ENCODE results near the gene EVI5. TPM values are rescaled to one million over a fixed set of nuclear protein-coding genes. Genes with fewer than 3 reads are reported as not detected.

The EVI5 gene
- total RNA-seq, 1 experiment from 2014 or later: 11.4 TPM

DNA sequence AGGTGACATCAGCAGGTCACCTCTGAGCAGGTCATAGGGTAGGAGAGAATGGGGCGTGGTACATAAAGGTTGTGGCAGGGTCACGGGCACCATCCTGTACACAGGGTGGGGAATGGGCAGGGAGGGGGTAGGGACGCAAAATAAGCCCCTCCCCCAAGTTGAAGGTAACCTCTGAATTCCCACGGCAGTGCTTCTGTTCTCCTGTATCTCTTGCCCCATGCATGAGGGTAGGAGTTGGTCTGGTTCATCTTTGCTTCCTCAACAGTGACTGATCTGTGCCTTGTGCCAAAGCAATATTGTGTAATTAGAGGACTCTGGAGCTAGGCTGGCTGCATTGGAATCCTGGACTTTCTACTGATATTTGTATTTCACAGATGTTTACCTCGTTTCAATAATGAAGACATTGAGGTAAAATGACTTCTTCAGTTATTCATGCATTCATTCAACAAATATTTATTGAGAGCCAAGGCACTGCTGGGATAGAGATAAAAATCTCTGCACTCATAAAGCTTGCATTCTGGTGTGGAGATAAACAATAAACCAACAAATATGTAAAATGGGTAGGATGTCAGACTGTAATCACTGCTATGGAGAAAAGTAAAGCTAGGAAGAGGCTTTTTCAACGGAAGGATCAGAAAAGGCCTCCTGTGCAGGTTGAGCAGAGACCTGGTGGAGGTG is 279.8 kb downstream of the EVI5 start:
- Mint-ChIP-seq H3K27me3 (ENCODE audit: low read depth) (0 out of 2 replicates have a peak, but pooled peaks cover 2% of the 10 kb centered on the region), H3K4me3 (no peak overlapping the region), H3K4me1 (no peaks in the 10 kb centered on the region), H3K36me3 (no peaks in the 10 kb centered on the region), H3K27ac (no peak overlapping the region), H3K9me3 (peaks cover 8% of the 10 kb centered on the region)
- ChIA-PET CTCF (no interaction called here), POLR2A (no interaction called here)
- TF ChIP-seq, protein P1, sequence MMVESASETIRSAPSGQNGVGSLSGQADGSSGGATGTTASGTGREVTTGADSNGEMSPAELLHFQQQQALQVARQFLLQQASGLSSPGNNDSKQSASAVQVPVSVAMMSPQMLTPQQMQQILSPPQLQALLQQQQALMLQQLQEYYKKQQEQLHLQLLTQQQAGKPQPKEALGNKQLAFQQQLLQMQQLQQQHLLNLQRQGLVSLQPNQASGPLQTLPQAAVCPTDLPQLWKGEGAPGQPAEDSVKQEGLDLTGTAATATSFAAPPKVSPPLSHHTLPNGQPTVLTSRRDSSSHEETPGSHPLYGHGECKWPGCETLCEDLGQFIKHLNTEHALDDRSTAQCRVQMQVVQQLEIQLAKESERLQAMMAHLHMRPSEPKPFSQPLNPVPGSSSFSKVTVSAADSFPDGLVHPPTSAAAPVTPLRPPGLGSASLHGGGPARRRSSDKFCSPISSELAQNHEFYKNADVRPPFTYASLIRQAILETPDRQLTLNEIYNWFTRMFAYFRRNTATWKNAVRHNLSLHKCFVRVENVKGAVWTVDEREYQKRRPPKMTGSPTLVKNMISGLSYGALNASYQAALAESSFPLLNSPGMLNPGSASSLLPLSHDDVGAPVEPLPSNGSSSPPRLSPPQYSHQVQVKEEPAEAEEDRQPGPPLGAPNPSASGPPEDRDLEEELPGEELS (CRISPR knock-in tag; IDR thresholded peaks at IDR 0.05): no peak
- TF ChIP-seq GABPB1 (CRISPR knock-in tag; IDR thresholded peaks at IDR 0.05): 0 out of 2 replicates have a peak, but pooled peaks have one; percentile 11
- ATAC-seq: no peak
- DNase-seq (ENCODE audit: low spot score): no peak

DNA sequence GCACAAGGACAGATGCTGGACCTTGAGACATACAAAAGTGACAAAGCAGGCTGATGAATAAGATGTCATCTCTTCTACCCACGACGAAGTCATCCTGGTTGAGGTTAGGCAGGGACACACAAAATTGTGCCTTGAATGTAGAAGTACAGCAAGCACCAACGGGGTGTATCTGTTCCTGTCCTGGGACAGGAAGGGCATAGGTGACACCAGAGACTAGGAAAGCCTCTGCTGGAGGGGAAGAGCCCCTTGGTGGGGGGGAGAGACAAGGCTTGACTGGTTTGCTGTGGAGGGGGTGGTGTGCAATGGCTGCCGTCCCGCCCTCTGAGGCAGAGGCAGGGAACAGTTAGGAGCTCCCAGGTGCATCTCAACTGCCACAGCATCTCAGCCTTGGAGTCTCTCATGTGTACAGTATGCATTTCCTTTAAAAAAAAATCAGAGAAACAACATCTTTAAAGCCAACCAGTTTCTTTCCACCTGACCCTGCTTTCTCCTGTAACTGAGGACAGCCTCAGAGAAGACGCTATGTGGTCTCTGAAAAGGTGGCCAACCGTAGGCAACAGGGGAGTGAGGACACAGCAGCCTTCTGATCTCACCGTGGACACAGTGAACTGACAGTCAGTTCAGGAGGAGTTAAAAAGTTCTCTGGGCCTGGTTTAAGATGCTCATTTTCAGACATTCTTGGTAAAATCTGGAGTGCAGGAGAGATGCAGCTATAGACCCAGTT is 280.5 kb downstream of the EVI5 start:
- no peak for TF ChIP-seq SOX15 (CRISPR knock-in tag; IDR thresholded peaks at IDR 0.05)
- no peak for TF ChIP-seq PRRX2 (CRISPR knock-in tag; IDR thresholded peaks at IDR 0.05)
- no peak for TF ChIP-seq ZNF396 (CRISPR knock-in tag; IDR thresholded peaks at IDR 0.05; ENCODE audit: borderline replicate concordance)
- no peak for TF ChIP-seq NR3C1 (CRISPR knock-in tag; conservative IDR thresholded peaks at IDR 0.05; ENCODE audit: low read depth)
- TF ChIP-seq, protein P2, sequence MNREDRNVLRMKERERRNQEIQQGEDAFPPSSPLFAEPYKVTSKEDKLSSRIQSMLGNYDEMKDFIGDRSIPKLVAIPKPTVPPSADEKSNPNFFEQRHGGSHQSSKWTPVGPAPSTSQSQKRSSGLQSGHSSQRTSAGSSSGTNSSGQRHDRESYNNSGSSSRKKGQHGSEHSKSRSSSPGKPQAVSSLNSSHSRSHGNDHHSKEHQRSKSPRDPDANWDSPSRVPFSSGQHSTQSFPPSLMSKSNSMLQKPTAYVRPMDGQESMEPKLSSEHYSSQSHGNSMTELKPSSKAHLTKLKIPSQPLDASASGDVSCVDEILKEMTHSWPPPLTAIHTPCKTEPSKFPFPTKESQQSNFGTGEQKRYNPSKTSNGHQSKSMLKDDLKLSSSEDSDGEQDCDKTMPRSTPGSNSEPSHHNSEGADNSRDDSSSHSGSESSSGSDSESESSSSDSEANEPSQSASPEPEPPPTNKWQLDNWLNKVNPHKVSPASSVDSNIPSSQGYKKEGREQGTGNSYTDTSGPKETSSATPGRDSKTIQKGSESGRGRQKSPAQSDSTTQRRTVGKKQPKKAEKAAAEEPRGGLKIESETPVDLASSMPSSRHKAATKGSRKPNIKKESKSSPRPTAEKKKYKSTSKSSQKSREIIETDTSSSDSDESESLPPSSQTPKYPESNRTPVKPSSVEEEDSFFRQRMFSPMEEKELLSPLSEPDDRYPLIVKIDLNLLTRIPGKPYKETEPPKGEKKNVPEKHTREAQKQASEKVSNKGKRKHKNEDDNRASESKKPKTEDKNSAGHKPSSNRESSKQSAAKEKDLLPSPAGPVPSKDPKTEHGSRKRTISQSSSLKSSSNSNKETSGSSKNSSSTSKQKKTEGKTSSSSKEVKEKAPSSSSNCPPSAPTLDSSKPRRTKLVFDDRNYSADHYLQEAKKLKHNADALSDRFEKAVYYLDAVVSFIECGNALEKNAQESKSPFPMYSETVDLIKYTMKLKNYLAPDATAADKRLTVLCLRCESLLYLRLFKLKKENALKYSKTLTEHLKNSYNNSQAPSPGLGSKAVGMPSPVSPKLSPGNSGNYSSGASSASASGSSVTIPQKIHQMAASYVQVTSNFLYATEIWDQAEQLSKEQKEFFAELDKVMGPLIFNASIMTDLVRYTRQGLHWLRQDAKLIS (CRISPR knock-in tag; IDR thresholded peaks at IDR 0.05; ENCODE audit: borderline replicate concordance): no peak
- TF ChIP-seq, protein P3, sequence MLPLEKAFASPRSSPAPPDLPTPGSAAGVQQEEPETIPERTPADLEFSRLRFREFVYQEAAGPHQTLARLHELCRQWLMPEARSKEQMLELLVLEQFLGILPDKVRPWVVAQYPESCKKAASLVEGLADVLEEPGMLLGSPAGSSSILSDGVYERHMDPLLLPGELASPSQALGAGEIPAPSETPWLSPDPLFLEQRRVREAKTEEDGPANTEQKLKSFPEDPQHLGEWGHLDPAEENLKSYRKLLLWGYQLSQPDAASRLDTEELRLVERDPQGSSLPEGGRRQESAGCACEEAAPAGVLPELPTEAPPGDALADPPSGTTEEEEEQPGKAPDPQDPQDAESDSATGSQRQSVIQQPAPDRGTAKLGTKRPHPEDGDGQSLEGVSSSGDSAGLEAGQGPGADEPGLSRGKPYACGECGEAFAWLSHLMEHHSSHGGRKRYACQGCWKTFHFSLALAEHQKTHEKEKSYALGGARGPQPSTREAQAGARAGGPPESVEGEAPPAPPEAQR (CRISPR knock-in tag; IDR thresholded peaks at IDR 0.05): no peak
- TF ChIP-seq, protein P4, sequence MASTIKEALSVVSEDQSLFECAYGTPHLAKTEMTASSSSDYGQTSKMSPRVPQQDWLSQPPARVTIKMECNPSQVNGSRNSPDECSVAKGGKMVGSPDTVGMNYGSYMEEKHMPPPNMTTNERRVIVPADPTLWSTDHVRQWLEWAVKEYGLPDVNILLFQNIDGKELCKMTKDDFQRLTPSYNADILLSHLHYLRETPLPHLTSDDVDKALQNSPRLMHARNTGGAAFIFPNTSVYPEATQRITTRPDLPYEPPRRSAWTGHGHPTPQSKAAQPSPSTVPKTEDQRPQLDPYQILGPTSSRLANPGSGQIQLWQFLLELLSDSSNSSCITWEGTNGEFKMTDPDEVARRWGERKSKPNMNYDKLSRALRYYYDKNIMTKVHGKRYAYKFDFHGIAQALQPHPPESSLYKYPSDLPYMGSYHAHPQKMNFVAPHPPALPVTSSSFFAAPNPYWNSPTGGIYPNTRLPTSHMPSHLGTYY (CRISPR knock-in tag; IDR thresholded peaks at IDR 0.05): no peak
- TF ChIP-seq, protein P5, sequence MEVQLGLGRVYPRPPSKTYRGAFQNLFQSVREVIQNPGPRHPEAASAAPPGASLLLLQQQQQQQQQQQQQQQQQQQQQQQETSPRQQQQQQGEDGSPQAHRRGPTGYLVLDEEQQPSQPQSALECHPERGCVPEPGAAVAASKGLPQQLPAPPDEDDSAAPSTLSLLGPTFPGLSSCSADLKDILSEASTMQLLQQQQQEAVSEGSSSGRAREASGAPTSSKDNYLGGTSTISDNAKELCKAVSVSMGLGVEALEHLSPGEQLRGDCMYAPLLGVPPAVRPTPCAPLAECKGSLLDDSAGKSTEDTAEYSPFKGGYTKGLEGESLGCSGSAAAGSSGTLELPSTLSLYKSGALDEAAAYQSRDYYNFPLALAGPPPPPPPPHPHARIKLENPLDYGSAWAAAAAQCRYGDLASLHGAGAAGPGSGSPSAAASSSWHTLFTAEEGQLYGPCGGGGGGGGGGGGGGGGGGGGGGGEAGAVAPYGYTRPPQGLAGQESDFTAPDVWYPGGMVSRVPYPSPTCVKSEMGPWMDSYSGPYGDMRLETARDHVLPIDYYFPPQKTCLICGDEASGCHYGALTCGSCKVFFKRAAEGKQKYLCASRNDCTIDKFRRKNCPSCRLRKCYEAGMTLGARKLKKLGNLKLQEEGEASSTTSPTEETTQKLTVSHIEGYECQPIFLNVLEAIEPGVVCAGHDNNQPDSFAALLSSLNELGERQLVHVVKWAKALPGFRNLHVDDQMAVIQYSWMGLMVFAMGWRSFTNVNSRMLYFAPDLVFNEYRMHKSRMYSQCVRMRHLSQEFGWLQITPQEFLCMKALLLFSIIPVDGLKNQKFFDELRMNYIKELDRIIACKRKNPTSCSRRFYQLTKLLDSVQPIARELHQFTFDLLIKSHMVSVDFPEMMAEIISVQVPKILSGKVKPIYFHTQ (CRISPR knock-in tag; IDR thresholded peaks at IDR 0.05): no peak
- no peak for TF ChIP-seq RORB (CRISPR knock-in tag; IDR thresholded peaks at IDR 0.05)
- no peak for TF ChIP-seq ZNF219 (CRISPR knock-in tag; IDR thresholded peaks at IDR 0.05; ENCODE audit: borderline replicate concordance)
- no peak for TF ChIP-seq CREB1 (CRISPR knock-in tag; IDR thresholded peaks at IDR 0.05)
- TF ChIP-seq, protein P6, sequence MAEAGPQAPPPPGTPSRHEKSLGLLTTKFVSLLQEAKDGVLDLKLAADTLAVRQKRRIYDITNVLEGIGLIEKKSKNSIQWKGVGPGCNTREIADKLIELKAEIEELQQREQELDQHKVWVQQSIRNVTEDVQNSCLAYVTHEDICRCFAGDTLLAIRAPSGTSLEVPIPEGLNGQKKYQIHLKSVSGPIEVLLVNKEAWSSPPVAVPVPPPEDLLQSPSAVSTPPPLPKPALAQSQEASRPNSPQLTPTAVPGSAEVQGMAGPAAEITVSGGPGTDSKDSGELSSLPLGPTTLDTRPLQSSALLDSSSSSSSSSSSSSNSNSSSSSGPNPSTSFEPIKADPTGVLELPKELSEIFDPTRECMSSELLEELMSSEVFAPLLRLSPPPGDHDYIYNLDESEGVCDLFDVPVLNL (CRISPR knock-in tag; IDR thresholded peaks at IDR 0.05; ENCODE audit: borderline replicate concordance, low read depth): no peak

More for the DNA sequence above, 280.5 kb downstream of the EVI5 start:
- H3K27me3 Mint-ChIP-seq (ENCODE audit: low read depth): 0 out of 2 replicates have a peak, but pooled peaks cover 4% of the 10 kb centered on the region
- ChIA-PET CTCF (no interaction called here), POLR2A (no interaction called here)
- H3K36me3 Mint-ChIP-seq: no peaks in the 10 kb centered on the region
- no peak overlapping the region for H3K27ac Mint-ChIP-seq
- peaks cover 8% of the 10 kb centered on the region for H3K9me3 Mint-ChIP-seq
- ATAC-seq (no peak), DNase-seq (ENCODE audit: low spot score) (no peak)
- no peaks in the 10 kb centered on the region for H3K4me1 Mint-ChIP-seq
- H3K4me3 Mint-ChIP-seq: no peak overlapping the region
